SU-DHL-6 (cell line): Measurements from ENCODE around the gene RARA.
A peak's percentile ranks its signal among the peaks of the same experiment; 100 is the strongest.
"Not testable (repeated sequence)": the region's sequence is repeated elsewhere in the genome, so short reads cannot be mapped to it uniquely, and the experiment has no call there.

Experiments used
- H2AFZ ChIP-seq: fragments of 200-600 bp; sonication (generic); 2 replicates; pipeline ENCODE4 v1.6.1; 2014; ENCODE audit warnings: low read depth, mild to moderate bottlenecking, moderate library complexity, mixed read lengths, antibody characterized with exemption, low read length; ENCODE audit not compliant: severe bottlenecking
- H3F3A ChIP-seq: fragments of 200-600 bp; shearing (Covaris generic); 2 replicates; pipeline ENCODE4 v1.6.0; 2016; ENCODE audit warnings: antibody characterized with exemption, mild to moderate bottlenecking; ENCODE audit not compliant: insufficient read depth
- H3K27ac ChIP-seq: fragments of 200-600 bp; sonication (generic); 2 replicates; pipeline ENCODE4 v1.5.1; 2016; ENCODE audit warnings: low read depth, mild to moderate bottlenecking, low read length, moderate library complexity, mixed read lengths
- H3K27me3 ChIP-seq: fragments of 200-600 bp; sonication (generic), shearing (Covaris generic); 2 replicates; pipeline ENCODE4 v1.6.0; 2014; ENCODE audit warnings: mild to moderate bottlenecking, low read length
- H3K36me3 ChIP-seq: fragments of 200-600 bp; sonication (generic); 2 replicates; pipeline ENCODE4 v1.6.1; 2014; ENCODE audit warnings: mild to moderate bottlenecking, low read length, mixed read lengths
- H3K4me2 ChIP-seq: fragments of 300-600, 200-600 bp; shearing (Covaris generic), sonication (generic); 2 replicates; pipeline ENCODE4 v1.6.0; 2014; ENCODE audit warnings: low read length, low read depth, mild to moderate bottlenecking; ENCODE audit not compliant: poor library complexity, severe bottlenecking
- H3K4me3 ChIP-seq: fragments of 200-600 bp; sonication (generic); 2 replicates; pipeline ENCODE4 v1.5.1; 2014; ENCODE audit warnings: antibody characterized with exemption, low read length, mild to moderate bottlenecking, mixed read lengths; ENCODE audit not compliant: insufficient read depth, poor library complexity, severe bottlenecking
- H3K79me2 ChIP-seq: fragments of 200-600 bp; sonication (generic); 2 replicates; pipeline ENCODE4 v1.6.1; 2014; ENCODE audit warnings: mild to moderate bottlenecking, low read length, moderate library complexity; ENCODE audit not compliant: insufficient read depth
- H3K9ac ChIP-seq: fragments of 200-600 bp; sonication (generic); 2 replicates; pipeline ENCODE4 v1.7.0; 2014; ENCODE audit warnings: mild to moderate bottlenecking, low read length
- H3K9me2 ChIP-seq: fragments of 200-600 bp; sonication (generic); replicated peaks from 2 replicates; pipeline ENCODE4 v1.6.1; 2014; ENCODE audit warnings: low read length; ENCODE audit not compliant: insufficient read depth
- H3K9me3 ChIP-seq: fragments of 200-600 bp; sonication (generic); 2 replicates; pipeline ENCODE4 v1.6.1; 2014; ENCODE audit warnings: low read length, mixed read lengths; ENCODE audit not compliant: insufficient read depth
- H4K20me1 ChIP-seq: fragments of 200-600 bp; sonication (generic); 2 replicates; pipeline ENCODE4 v1.6.1; 2014; ENCODE audit warnings: low read depth, mild to moderate bottlenecking, antibody characterized with exemption, low read length, moderate library complexity, mixed read lengths
- EZH2phosphoT487 ChIP-seq: fragments of 200-600 bp; sonication (generic), shearing (Covaris generic); conservative IDR thresholded peaks from 2 replicates; pipeline ENCODE4 v1.6.1; 2018; ENCODE audit warnings: mild to moderate bottlenecking, antibody characterized with exemption, low read length, moderate library complexity, mixed read lengths
- TF ChIP-seq, protein P1 (sequence below): fragments of 200-600 bp; sonication (generic); IDR thresholded peaks from one replicate; pipeline ENCODE4 v1.5.1; 2017; ENCODE audit warnings: antibody characterized with exemption, mild to moderate bottlenecking, low read length, moderate library complexity; ENCODE audit not compliant: insufficient read depth, poor library complexity, severe bottlenecking

RARA gene

DNA sequence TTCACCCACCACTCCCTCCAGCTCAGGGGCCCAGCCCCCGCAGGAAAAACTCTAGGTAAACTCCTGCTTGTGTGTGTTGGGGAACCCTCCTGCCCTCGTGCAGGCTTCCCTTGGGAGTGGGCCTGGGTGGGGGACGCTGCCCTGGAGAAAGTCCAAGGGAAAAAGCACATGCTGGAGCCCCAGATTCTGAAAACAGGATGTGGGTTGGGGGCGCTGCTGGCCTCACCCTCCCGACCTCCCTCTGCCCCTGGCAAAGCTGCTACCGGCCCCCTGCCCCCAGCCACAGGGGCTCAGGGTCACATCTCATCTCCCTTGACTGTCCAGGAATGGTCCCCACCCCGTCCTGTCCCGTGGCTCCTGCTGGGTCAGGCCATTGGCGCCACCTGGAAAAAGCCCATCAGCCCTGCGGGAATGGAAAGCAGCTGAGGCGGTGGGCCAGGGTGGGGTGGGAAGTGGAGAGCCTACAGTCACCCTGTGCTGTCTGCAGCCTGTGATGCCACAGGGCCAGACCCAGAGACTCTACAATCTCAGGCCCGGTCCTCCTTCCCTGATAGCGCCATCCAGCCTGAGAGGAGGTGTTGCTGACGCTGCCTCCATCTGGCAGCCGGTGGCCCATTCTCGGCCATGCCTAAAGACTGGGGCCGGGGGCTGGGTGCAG lies 58.0 kb downstream of the RARA start:
- H3F3A ChIP-seq: no peaks in the 10 kb centered on the region
- no peaks in the 10 kb centered on the region for H3K27me3 ChIP-seq
- H3K36me3 ChIP-seq: no peaks in the 10 kb centered on the region
- no peaks in the 10 kb centered on the region for H3K9me2 ChIP-seq
- no peak overlapping the region for H3K27ac ChIP-seq
- no peak overlapping the region for H3K4me3 ChIP-seq
- H3K79me2 ChIP-seq: no peaks in the 10 kb centered on the region
- no peak overlapping the region for H2AFZ ChIP-seq
- no peaks in the 10 kb centered on the region for H3K9me3 ChIP-seq
- H4K20me1 ChIP-seq: no peaks in the 10 kb centered on the region; the same call in 1 of the 2 replicates
- no peak overlapping the region for H3K4me2 ChIP-seq
- no peak for TF ChIP-seq EZH2phosphoT487
- TF ChIP-seq, protein P1, sequence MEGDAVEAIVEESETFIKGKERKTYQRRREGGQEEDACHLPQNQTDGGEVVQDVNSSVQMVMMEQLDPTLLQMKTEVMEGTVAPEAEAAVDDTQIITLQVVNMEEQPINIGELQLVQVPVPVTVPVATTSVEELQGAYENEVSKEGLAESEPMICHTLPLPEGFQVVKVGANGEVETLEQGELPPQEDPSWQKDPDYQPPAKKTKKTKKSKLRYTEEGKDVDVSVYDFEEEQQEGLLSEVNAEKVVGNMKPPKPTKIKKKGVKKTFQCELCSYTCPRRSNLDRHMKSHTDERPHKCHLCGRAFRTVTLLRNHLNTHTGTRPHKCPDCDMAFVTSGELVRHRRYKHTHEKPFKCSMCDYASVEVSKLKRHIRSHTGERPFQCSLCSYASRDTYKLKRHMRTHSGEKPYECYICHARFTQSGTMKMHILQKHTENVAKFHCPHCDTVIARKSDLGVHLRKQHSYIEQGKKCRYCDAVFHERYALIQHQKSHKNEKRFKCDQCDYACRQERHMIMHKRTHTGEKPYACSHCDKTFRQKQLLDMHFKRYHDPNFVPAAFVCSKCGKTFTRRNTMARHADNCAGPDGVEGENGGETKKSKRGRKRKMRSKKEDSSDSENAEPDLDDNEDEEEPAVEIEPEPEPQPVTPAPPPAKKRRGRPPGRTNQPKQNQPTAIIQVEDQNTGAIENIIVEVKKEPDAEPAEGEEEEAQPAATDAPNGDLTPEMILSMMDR: no peak
- H3K9ac ChIP-seq: no peak overlapping the region

DNA sequence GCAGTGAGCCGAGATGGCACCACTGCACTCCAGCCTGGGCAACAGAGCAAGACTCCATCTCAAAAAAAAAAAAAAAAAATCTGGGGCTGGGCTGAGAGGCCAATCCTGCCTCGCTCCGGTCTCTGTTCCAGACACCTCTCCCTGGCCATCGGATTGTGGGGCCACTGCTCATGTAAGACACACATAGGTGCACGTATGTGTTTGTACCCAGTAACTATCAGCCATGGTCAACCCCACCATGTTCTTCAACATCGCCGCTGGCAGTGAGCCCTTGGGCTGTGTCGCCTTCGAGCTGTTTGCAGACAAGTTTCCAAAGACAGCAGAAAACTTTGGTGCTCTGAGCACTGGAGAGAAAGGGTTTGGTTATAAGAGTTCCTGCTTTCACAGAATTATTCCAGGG lies 58.7 kb downstream of the RARA start:
- not testable (repeated sequence) for H3K36me3 ChIP-seq, H3K27ac ChIP-seq, H3K9me3 ChIP-seq, H3K9ac ChIP-seq, H3K27me3 ChIP-seq, H3K9me2 ChIP-seq, H4K20me1 ChIP-seq, H3K4me3 ChIP-seq, H3K4me2 ChIP-seq, H3K79me2 ChIP-seq, H3F3A ChIP-seq, H2AFZ ChIP-seq

DNA sequence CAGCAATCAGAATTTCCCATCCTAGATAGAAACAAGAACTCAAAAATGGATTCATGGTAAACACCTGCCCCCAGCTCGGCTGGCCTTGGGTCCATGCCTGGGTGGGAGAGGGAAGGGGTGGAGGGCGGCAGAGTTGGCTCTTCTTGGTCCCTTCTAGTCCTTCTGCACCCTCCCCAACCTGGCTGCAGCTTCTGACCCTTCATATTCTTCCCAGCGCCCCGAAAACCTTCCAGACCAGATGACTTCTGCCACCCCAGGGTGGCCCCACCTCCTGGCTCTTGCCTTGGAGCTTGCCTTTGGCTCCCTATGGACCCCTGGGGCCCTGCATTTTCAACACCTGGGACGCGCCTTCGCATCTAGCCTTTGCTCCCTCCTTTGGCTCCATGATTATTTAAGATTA lies 60.9 kb downstream of the RARA start:
- Histone ChIP-seq H3K4me2 (no peak overlapping the region), H3K79me2 (no peaks in the 10 kb centered on the region), H3K9me3 (no peaks in the 10 kb centered on the region), H3K4me3 (no peak overlapping the region), H3K36me3 (no peaks in the 10 kb centered on the region), H3K9ac (no peak overlapping the region), H3K9me2 (no peaks in the 10 kb centered on the region), H3K27ac (no peak overlapping the region), H2AFZ (no peak overlapping the region), H3K27me3 (no peaks in the 10 kb centered on the region), H3F3A (no peaks in the 10 kb centered on the region), H4K20me1 (no peaks in the 10 kb centered on the region)
- TF ChIP-seq, protein P1: no peak

DNA sequence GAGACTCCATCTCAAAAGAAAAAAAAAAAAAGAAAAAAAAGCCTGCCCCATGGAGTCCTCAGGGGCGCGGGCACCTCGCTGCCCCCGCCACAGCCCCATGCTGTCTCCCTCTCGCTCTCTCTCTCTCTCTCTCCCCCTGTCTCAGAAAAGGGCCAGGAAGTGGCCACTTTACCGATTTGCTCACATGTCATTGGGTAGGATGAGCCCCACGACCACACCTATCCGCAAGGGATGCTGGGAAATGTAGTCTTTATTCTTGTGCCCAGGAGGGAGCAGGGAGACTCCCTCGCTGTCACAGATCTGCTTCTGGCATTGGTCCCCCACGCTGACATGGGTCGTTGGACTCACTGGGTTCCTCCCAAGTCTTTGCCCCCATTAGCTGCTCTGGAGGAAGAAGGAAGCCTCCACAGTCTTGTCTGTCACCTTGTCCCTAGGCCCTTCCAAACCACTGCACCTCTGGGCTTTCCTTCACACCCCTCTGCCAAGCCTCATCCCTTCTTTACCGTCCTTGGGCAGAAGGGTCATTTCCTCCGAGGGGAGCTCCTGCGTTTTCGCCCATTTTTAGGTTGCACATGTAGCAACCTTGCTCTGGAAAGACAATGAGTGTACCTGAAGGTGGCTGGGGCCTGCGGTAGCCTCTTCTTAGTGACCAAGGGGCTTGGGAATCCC lies 62.4 kb downstream of the RARA start:
- Histone ChIP-seq H3F3A (no peaks in the 10 kb centered on the region), H4K20me1 (no peaks in the 10 kb centered on the region), H3K36me3 (no peaks in the 10 kb centered on the region), H3K27me3 (no peaks in the 10 kb centered on the region), H2AFZ (peak overlapping the region; percentile 22), H3K4me3 (no peak overlapping the region), H3K9ac (no peak overlapping the region), H3K9me3 (no peaks in the 10 kb centered on the region), H3K4me2 (no peak overlapping the region), H3K27ac (no peak overlapping the region), H3K79me2 (no peaks in the 10 kb centered on the region), H3K9me2 (no peaks in the 10 kb centered on the region)
- TF ChIP-seq, protein P1: no peak
- no peak for TF ChIP-seq EZH2phosphoT487
